Stimulated activated CD4-positive, alpha-beta T cell treated with anti-CD3 and anti-CD28 coated beads, Interleukin-1b, Interleukin-23, amount 100 ng/mL, for 24 hours (primary cell): ENCODE results near the gene CHRM4.
"Not testable (repeated sequence)": the region's sequence is repeated elsewhere in the genome, so short reads cannot be mapped to it uniquely, and the experiment has no call there.

Source experiments
- DNase-seq, 4 experiments: peaks; one replicate each; pipeline ENCODE4 v3.0.0-alpha.2; 2020; ENCODE audit warnings: low read depth in 4 of 4, low spot score in 1 of 4

CHRM4 gene

GRCh38 chr11:46382646-46383403, 8.8 kb downstream of the CHRM4 start:
- no peak for DNase-seq

GRCh38 chr11:46381819-46382645, 9.5 kb downstream of the CHRM4 start:
- no peak for DNase-seq

GRCh38 chr11:46381048-46381818, 10.3 kb downstream of the CHRM4 start, which contains the start of gene MDK:
TSS of gene MDK (plus strand) at chr11:46381669. CDS start at chr11:46382058, 389 bp downstream.
- DNase-seq, result no peak

- peak in 3 of 4 experiments; percentile 32 to 66 (median 49) for DNase-seq
Measured at GRCh38 chr11:46380340-46381047, 11.1 kb downstream of the CHRM4 start.

- DNase-seq, result not testable (repeated sequence)
Measured at GRCh38 chr11:46379482-46380293, 11.9 kb downstream of the CHRM4 start.

- DNase-seq, result no peak
Measured at GRCh38 chr11:46378811-46379481, 12.6 kb downstream of the CHRM4 start.

GRCh38 chr11:46378296-46378695, 13.3 kb downstream of the CHRM4 start:
- no peak for DNase-seq

GRCh38 chr11:46377831-46378230, 13.7 kb downstream of the CHRM4 start:
- no peak for DNase-seq

- no peak for DNase-seq
Measured at GRCh38 chr11:46377290-46377689, 14.3 kb downstream of the CHRM4 start.

- DNase-seq, result no peak
Measured at GRCh38 chr11:46376258-46377050, 15.1 kb downstream of the CHRM4 start.

- DNase-seq, result no peak
Measured at GRCh38 chr11:46375392-46376101, 16.0 kb downstream of the CHRM4 start.

GRCh38 chr11:46374815-46375214, 16.8 kb downstream of the CHRM4 start:
- no peak for DNase-seq

GRCh38 chr11:46373787-46374740, 17.5 kb downstream of the CHRM4 start:
- no peak for DNase-seq

- not testable (repeated sequence) for DNase-seq
Measured at GRCh38 chr11:46372501-46372900, 19.1 kb downstream of the CHRM4 start.

- DNase-seq, result no peak
Measured at GRCh38 chr11:46372086-46372485, 19.5 kb downstream of the CHRM4 start.

- not testable (repeated sequence) for DNase-seq
Measured at GRCh38 chr11:46371262-46371661, 20.3 kb downstream of the CHRM4 start.

- no peak for DNase-seq
Measured at GRCh38 chr11:46370253-46370652, 21.3 kb downstream of the CHRM4 start.
